ENCODE results near the gene TENT4A.

GRCh38 chr5:6730807-6731206, 17.6 kb downstream of the TENT4A start:
- no peak for TF ChIP-seq CTCF (IDR thresholded peaks at IDR 0.05; ENCODE audit: borderline replicate concordance, extremely low read depth, low read length, poor library complexity, severe bottlenecking)
- TF ChIP-seq EZH2 (IDR thresholded peaks at IDR 0.05; ENCODE audit: borderline replicate concordance, low read depth, low read length, severe bottlenecking), result no peak

Data from DND-41 (cell line).